Tracheal epithelial cell (primary cell): ENCODE measurements around the gene GARIN5A. TPM values are rescaled to one million over a fixed set of nuclear protein-coding genes. Genes with fewer than 3 reads are reported as not detected.

ENCODE experiments used
- total RNA-seq: library from RNA; depleted of rRNA; stranded (reverse); fragments of >200 nt; gene quantifications from 2 replicates; pipeline ENCODE4 v1.2.1, GENCODE V29; 2014

Gene GARIN5A
- total RNA-seq = 0.21 TPM in 1 of 2 replicates, not detected in the other

GRCh38 chr19:50476224-50476906 is at the start of gene GARIN5A, which contains the start of gene EMC10:
Gene GARIN5A, minus strand, starts transcription at chr19:50476848. Its CDS starts 460 bp downstream, at chr19:50476388.
Gene EMC10, plus strand, starts transcription at chr19:50476507. Its CDS starts 38 bp downstream, at chr19:50476545.

GRCh38 chr19:50513746-50514345 is 37.2 kb upstream of the GARIN5A start, which contains the start of gene ASPDH:
Gene ASPDH, minus strand, starts transcription at chr19:50513913. Its CDS starts 90 bp downstream, at chr19:50513823.

GRCh38 chr19:50511069-50511822 is 34.6 kb upstream of the GARIN5A start, which contains the start of gene JOSD2:
Gene JOSD2, minus strand, starts transcription at chr19:50511191. Its CDS starts 760 bp downstream, at chr19:50510431.

GRCh38 chr19:50432221-50433028 is 44.2 kb downstream of the GARIN5A start, which contains the start of gene MYBPC2:
Gene MYBPC2, plus strand, starts transcription at chr19:50432892. Its CDS starts 62 bp downstream, at chr19:50432954.

GRCh38 chr19:50418176-50419021 is 58.2 kb downstream of the GARIN5A start, which contains the start of gene SPIB:
Gene SPIB, plus strand, starts transcription at chr19:50418938. Its CDS starts 25 bp downstream, at chr19:50418963.

Other genes with a start within 250 kb of the GARIN5A start
- gene KCNC3, start 147.5 kb downstream of the GARIN5A start, total RNA-seq = under 0.01 TPM in 2 replicates
- gene NAPSA, start 111.2 kb downstream of the GARIN5A start, total RNA-seq = 0.21 and 0.72 TPM in 2 replicates
- gene NR1H2, start 100.4 kb downstream of the GARIN5A start, total RNA-seq = 68.0 and 84.3 TPM in 2 replicates
- 30.9 and 52.3 TPM in 2 replicates for gene POLD1, start 92.5 kb downstream of the GARIN5A start, total RNA-seq
- gene SPIB, start 57.9 kb downstream of the GARIN5A start, total RNA-seq = not detected in 2 replicates
- gene MYBPC2, start 44.0 kb downstream of the GARIN5A start, total RNA-seq = not detected in 2 replicates
- 29.4 and 47.2 TPM in 2 replicates for gene EMC10, start 341 bp downstream of the GARIN5A start, total RNA-seq
- gene JOSD2, start 34.3 kb upstream of the GARIN5A start, total RNA-seq = 11.1 and 22.7 TPM in 2 replicates
- not detected in 2 replicates for gene ASPDH, start 37.1 kb upstream of the GARIN5A start, total RNA-seq
- gene LRRC4B, start 91.6 kb upstream of the GARIN5A start, total RNA-seq = not detected in 2 replicates
- gene SYT3, start 163.0 kb upstream of the GARIN5A start, total RNA-seq = not detected in 2 replicates
- 0.72 TPM in 1 of 2 replicates, not detected in the other for gene C19orf81, start 172.6 kb upstream of the GARIN5A start, total RNA-seq
- not detected in 2 replicates for gene SHANK1, start 243.0 kb upstream of the GARIN5A start, total RNA-seq
- gene CLEC11A, start 246.5 kb upstream of the GARIN5A start, total RNA-seq = not detected in 2 replicates